Measurements from ENCODE around the gene PELI2.

Gene PELI2

DNA sequence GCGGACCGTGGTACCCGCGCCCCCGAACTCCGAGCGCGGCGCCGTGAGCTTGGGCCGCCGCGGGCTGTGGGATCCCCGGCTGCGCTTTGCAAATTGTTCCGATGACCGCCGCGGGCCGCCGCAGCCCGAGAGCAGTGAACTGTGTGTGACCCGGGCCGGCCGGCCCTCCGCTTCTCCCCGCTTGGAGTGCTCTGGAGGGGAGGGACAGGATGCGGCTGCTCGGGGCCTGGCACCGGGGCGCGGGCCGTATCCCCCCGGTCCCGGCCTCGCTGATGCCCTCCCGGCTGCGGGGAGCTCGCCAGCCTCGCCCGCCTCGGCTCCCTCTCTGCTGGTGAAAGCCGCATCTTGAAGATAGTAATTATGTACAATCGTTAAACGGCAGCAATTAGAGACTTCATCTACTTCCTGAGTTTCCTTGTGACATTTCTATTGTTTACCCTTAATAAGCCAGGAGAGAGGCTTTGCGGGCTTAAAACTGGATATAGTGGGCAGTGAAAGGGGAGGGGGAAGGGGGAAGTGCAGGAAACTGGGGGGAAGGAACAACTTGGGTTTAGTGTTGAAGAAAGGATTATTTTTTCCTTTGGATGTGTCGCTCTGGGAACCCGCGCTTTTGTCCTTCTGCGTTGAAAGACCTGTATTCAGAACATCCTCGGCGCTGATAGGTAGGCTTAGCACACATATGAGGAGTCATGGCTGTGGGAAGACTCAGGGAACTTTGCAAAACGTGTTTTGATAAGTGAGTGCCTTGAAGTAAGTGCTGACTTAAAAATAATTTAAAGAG, 1.2 kb downstream of the PELI2 start:
- DNase-seq = peak; percentile 26 to 37

- peak; percentile 22 to 38 for DNase-seq
These were observed 2.0 kb downstream of the PELI2 start for GRCh38 chr14:56120091-56120691.

DNA sequence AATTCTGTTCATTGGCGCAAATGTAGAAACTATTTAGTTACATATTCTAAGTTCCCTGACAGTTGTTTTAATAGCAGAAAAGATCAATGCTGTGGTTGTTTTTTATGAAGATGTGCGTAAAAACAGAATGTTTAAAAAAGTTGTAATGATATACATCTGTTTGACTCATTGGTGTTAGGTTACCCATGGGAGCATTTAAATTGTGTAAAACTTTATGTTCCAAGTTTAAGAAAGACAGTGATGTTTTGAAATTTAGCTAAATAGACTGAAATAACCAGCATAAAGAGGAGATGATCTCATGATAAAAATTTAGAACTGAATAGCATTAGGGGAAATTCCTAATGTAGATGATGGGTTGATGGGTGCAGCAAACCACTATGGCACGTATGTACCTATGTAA, 3.6 kb downstream of the PELI2 start:
- no peak for DNase-seq

GRCh38 chr14:56122301-56122700, 4.1 kb downstream of the PELI2 start:
- peak; percentile 27 to 29 for DNase-seq

DNA sequence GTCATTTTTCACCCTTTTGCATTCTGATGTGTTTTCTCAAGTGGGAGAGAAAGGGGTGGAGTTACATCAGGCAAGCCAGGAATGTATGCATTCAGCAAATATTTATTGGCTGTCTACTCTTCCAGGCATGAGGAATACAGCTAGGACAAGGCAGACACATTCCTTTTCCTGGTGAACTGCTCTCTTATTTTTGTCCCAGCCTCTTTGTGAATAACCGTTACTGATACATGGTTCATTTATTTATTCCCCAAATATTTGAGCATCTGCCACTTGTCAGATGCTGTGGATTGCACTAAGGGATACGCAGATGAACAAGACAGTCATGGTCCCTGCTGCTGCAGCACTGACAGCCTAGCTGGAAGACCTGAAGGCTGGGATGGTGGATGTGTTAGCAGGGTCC, 6.1 kb downstream of the PELI2 start:
- no peak for DNase-seq

- DNase-seq = no peak
These were observed 7.8 kb downstream of the PELI2 start for GRCh38 chr14:56125772-56126636.

DNA sequence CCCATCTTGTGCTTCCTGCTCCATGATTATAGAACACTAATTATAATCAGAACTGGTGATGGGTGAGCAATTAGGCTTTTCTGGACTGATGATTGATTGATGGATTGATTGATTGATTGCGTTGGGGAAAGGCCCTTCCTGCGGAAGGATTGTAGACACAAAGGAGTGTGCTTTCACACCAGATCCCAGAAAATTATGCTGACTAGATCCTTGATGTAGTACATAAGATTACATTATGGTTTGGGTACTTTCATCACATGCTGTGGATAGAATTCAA, 8.4 kb downstream of the PELI2 start:
- DNase-seq = no peak

DNA sequence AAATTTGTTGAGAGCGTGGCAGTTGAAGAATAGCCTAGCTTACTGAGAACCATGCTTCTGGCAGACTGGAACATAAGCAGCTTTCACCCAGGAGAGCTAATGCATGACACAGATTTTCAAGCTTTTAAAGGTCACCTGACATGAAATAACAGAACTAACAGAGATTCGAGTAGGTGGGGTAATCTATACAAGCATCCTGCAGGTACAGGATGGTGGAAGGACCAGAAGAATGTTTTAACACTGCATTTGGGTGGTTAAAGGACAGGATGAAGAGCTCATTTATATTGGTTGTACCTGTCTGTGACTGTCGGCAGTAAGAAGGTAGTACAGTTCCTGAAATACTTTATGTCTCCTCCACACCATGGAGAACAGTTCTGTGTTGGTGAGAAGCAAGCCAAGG, 8.9 kb downstream of the PELI2 start:
- no peak for DNase-seq

DNA sequence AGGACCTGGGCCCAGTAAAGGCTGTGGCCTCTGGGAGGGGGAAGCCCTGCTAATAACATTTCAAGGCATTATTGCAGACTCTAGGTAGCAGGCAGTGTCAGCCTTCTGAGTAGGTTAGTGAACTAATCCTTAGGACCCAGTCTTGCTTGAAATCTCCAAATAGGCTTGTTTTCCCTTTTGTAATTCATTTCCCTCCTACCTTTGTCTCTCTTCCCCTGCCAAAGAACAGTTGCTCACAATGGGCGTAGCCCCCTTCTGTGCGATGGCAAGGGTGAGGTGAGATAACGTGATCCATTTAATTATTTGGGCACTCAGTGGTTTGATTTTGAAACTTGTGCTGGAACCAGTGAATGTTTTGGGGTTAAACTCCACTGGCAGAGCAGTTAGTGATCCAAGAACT, 10.9 kb downstream of the PELI2 start:
- no peak for DNase-seq

- DNase-seq = peak; percentile 65 to 78
These were observed 11.7 kb downstream of the PELI2 start for GRCh38 chr14:56129933-56130332.

- DNase-seq = no peak
These were observed 13.0 kb downstream of the PELI2 start for GRCh38 chr14:56131004-56131864.

DNA sequence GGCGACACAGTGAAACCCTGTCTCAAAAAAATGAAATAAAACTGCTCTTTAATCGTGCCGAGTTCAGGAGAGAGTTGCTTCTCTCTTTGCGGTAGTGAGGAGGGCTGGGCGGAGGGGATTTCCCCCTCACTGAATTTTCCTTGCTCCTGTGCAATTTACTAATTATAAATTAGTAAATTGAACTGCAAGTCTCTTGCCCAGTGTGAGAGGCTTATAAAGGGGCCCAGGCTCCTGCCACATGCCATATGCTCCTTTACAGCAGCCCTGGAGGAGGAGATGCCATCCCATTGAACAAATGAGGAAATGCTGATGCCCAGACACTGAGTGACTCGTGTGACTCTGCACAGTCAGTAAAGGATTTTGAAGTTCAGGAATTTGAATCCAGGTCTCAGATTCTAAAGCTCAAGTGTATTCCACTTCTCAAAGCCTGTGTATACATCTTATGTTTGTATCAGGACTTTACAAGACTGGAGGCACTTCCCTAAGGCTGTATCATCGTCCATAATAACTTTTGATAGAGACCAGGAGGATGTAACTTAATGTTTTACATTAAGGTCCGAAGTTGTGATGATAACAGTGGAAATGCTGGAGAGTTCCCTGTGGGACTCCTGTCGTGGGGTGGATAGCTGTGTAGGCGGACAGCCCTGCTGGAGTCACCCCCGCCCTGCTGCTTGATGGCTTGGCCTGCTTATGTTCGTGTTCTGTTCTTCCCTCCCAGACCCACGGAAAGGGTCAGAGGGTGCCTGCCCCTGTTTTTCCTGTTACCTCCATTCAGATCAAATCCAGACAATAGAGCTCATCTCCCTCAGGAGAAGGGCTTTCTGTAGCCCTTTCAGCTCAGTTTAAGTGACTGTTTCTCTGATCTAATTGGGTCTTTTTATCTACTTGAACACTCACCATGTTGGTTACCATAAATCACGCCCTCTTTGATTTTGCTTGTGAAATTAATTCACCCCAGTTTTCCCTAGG, 13.9 kb downstream of the PELI2 start:
- DNase-seq = peak in 1 of 2 donors; percentile 13

DNA sequence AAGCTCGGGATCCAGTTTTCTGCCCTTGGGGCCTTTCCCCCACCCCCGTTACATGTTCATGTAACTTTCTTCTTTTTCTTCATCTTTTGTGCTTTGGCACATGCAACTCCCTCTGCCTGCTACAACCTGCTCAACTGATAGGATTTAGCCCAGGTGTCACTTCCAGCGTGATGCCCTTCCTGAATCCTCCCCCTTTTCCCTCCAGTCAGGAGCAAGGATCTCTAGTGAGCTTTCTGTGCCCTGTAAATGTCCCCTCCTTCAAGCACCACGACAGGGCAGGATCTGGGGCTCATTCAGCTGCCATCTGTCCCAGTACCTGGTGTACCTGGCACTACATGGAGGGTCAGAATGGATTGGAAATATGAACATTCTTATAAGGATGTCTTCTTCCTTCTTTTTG, 15.3 kb downstream of the PELI2 start:
- no peak for DNase-seq

GRCh38 chr14:56135001-56135400, 16.8 kb downstream of the PELI2 start:
- no peak for DNase-seq

GRCh38 chr14:56135668-56136067, 17.5 kb downstream of the PELI2 start:
- DNase-seq = no peak

DNA sequence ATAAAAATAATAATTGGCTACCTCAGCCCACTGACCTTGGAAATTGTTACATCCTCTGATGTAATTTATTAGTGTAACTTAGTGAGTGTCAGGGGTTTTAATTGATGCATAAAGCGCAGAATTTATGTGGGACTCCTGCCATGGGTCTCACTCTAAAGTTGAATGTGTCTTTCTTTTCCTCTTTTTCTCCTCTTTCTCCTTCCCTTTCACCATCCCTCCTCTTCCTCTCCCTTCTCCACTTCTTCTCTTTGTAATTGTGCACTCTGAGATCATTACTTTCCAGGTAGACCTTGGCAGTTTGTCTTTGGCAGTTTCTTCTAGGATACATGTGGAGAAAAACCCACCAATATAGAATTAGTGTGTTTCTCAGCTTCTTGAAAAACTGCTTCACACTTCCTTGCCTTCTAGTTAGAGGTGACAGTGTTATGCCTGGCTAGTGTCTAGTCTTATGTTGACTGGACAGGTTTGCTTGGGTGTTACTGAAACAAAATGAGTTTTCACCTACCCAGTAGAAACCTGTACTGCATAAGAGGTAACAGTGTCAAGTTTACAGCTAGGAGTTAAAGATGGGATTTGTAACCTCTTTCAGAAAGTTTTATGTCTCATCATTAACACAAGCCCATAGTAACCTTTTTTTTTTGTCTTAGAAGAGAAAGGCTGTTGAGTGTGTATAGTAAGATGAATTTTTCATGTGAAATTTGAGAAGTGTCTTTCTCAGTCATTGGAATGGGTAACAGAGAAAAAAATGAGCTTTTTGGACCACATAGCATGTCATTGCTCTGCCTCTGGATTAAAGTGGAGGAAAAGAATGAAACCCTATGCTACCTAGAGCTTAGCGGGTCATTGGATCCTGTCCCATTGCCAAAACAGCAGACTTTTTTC, 18.6 kb downstream of the PELI2 start:
- DNase-seq = no peak

- peak; percentile 21 to 48 for DNase-seq
These were observed 19.2 kb downstream of the PELI2 start for GRCh38 chr14:56137453-56137807.

- DNase-seq = no peak
These were observed 19.6 kb downstream of the PELI2 start for GRCh38 chr14:56137849-56138248.

GRCh38 chr14:56138928-56139327, 20.7 kb downstream of the PELI2 start:
- no peak for DNase-seq

GRCh38 chr14:56142314-56142713, 24.1 kb downstream of the PELI2 start:
- no peak for DNase-seq

DNA sequence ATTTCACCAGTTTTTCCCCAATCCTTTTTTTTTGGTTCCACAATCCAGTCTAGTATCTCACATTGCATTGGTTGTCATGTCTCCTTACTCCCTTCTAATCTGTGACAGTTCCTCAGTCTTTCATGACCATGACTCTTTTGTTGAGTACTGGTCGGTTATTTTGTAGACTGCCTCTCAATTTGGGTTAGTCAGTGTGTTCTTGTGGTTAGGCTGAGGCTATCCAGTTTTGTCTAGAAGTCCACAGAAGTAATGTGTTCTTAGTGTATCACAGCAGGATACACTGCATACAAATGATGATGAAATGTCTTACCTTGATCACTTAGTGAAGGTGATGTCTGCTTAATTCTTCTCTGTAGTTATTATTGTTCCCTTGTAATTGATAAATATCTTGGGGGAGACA, 24.8 kb downstream of the PELI2 start:
- DNase-seq = no peak

All from inflammatory macrophage (primary cell).